Endothelial cell of umbilical vein (primary cell): ENCODE measurements around the gene EDRF1. TPM values are rescaled to one million over a fixed set of nuclear protein-coding genes. Genes with fewer than 3 reads are reported as not detected.
A peak's percentile ranks its signal among the peaks of the same experiment; 100 is the strongest.

Experiments
- Bru-seq: library from RNA; stranded (reverse); fragments of 400-500 nt; gene quantifications from one replicate; lab custom pipeline; 2021; lab: Mats Ljungman, UMichigan
- BruChase-seq, 2 experiments: library from RNA; stranded (reverse); fragments of 400-500 nt; gene quantifications; one replicate each; lab custom pipeline; 2021; lab: Mats Ljungman, UMichigan
- BruUV-seq: library from RNA; stranded (reverse); fragments of 400-500 nt; replicated peaks from 2 replicates; lab custom pipeline; 2021; lab: Mats Ljungman, UMichigan
- CTCF ChIA-PET: fragments of 300-600, 350-600 bp; sonication (Branson Sonifier 250); formaldehyde crosslinking; loops from one replicate; lab custom pipeline; 2021; ENCODE audit warnings: antibody characterized with exemption, inconsistent platforms; lab: Charles Lee
- POLR2A ChIA-PET: fragments of 300-600, 350-600 bp; sonication (Branson Sonifier 250); formaldehyde crosslinking; loops from one replicate; lab custom pipeline; 2021; ENCODE audit warnings: antibody characterized with exemption, inconsistent platforms; lab: Charles Lee
- DNase-seq: peaks from one replicate; pipeline ENCODE4 v3.0.0-alpha.2; 2011; ENCODE audit warnings: low read depth, low spot score
- FAIRE-seq: peaks from 2 replicates; lab custom pipeline; 2011; peaks lifted over from hg19 to GRCh38; lab: Jason Lieb, UNC
- H2AFZ ChIP-seq: 2 replicates; pipeline ENCODE4 v1.6.0; 2012; ENCODE audit warnings: low read depth, low read length, control low read depth, inconsistent platforms
- H3K27ac ChIP-seq: 2 replicates; pipeline ENCODE4 v1.5.1; 2011; ENCODE audit warnings: low read depth, mild to moderate bottlenecking, control low read depth, low read length, moderate library complexity; ENCODE audit not compliant: insufficient read depth
- H3K27me3 ChIP-seq, 2 experiments: 2 replicates each; pipeline versions ENCODE4 v1.6.0 to v1.6.1; 2011; ENCODE audit warnings: low read length in 2 of 2, mixed read lengths in 1 of 2; ENCODE audit not compliant: control insufficient read depth in 2 of 2, insufficient read depth in 2 of 2
- H3K36me3 ChIP-seq, 2 experiments: 2 replicates in 1 of 2; 3 replicates in 1 of 2; pipeline ENCODE4 v1.5.1; 2011; ENCODE audit warnings: low read length in 2 of 2, mild to moderate bottlenecking in 1 of 2, moderate library complexity in 1 of 2; ENCODE audit not compliant: control insufficient read depth in 2 of 2, insufficient read depth in 2 of 2; ENCODE audit errors: extremely low read depth in 1 of 2
- H3K4me1 ChIP-seq: 3 replicates; pipeline ENCODE4 v1.5.1; 2011; ENCODE audit warnings: mild to moderate bottlenecking, low read length; ENCODE audit not compliant: control insufficient read depth, insufficient read depth; ENCODE audit errors: extremely low read depth
- H3K4me2 ChIP-seq: 2 replicates; pipeline ENCODE4 v1.6.1; 2011; ENCODE audit warnings: low read length, control low read depth, mixed read lengths; ENCODE audit not compliant: insufficient read depth
- H3K4me3 ChIP-seq, 3 experiments: fragments of 200-600 bp in 1 of 3; sonication (generic), shearing (Covaris generic) in 1 of 3; replicated peaks in 1 of 3; 2 replicates each; pipeline ENCODE4 v1.5.1; 2011 to 2016; ENCODE audit warnings: control low read depth in 3 of 3, low read length in 3 of 3, mild to moderate bottlenecking in 2 of 3, inconsistent platforms in 1 of 3, low read depth in 1 of 3, moderate library complexity in 1 of 3; ENCODE audit not compliant: insufficient read depth in 1 of 3
- H3K79me2 ChIP-seq: 2 replicates; pipeline ENCODE4 v1.6.0; 2012; ENCODE audit warnings: low read length, inconsistent platforms; ENCODE audit not compliant: control insufficient read depth, insufficient read depth
- H3K9ac ChIP-seq: replicated peaks from 2 replicates; pipeline ENCODE3; 2011; ENCODE audit warnings: low read length, control low read depth; ENCODE audit not compliant: insufficient read depth; ENCODE audit errors: extremely low read depth
- H3K9me1 ChIP-seq: replicated peaks from 3 replicates; pipeline ENCODE4 v1.6.0; 2011; ENCODE audit warnings: mild to moderate bottlenecking, low read length; ENCODE audit not compliant: control insufficient read depth, insufficient read depth; ENCODE audit errors: extremely low read depth
- H3K9me3 ChIP-seq: replicated peaks from 2 replicates; pipeline ENCODE4 v1.5.1; 2012; ENCODE audit warnings: low read length, inconsistent platforms; ENCODE audit not compliant: control insufficient read depth, insufficient read depth
- H4K20me1 ChIP-seq: replicated peaks from 2 replicates; pipeline ENCODE3; 2011; ENCODE audit warnings: mild to moderate bottlenecking, low read length; ENCODE audit not compliant: control insufficient read depth, insufficient read depth; ENCODE audit errors: extremely low read depth
- EZH2 ChIP-seq: IDR thresholded peaks from 2 replicates; pipeline ENCODE4 v1.6.1; 2012; ENCODE audit warnings: borderline replicate concordance, low read depth, mild to moderate bottlenecking, moderate library complexity, low read length, inconsistent platforms; ENCODE audit not compliant: severe bottlenecking
- POLR2A ChIP-seq: IDR thresholded peaks from 2 replicates; pipeline ENCODE4 v1.6.1; 2012; ENCODE audit warnings: low read depth, mild to moderate bottlenecking, control low read depth, low read length
- POLR2AphosphoS5 ChIP-seq: IDR thresholded peaks from 2 replicates; pipeline ENCODE4 v1.6.1; 2012; ENCODE audit warnings: low read depth, mild to moderate bottlenecking, control low read depth, low read length, moderate library complexity; ENCODE audit not compliant: insufficient read depth
- dilution Hi-C: fragments of 300-500 bp; cut with MboI; formaldehyde crosslinking; loops from one replicate; pipeline ENCODE4 v1.15.0; 2019; ENCODE audit warnings: low sequenced_read_pairs; ENCODE audit not compliant: extremely low pct_ligation_motif_present
- intact Hi-C: fragments of 100-400 bp; cut with micrococcal nuclease; formaldehyde crosslinking; loops from one replicate; pipeline ENCODE4 v1.10.0; 2022
- long read RNA-seq: library from polyadenylated mRNA; stranded (forward); transcript quantifications from one replicate; pipeline ENCODE4 v2.0.0, GENCODE V29; 2021
- polyA minus RNA-seq, 3 experiments: library from RNA; depleted of rRNA, polyadenylated mRNA; stranded (reverse); fragments of >200 nt; gene quantifications; 1 replicate in 1 of 3; 2 replicates in 2 of 3; pipeline ENCODE4 v1.2.3, GENCODE V29; 2011
- polyA plus RNA-seq, 4 experiments: library from polyadenylated mRNA; depleted of rRNA in 3 of 4; stranded (reverse) in 3 of 4; unstranded in 1 of 4; fragments of >200 nt; gene quantifications; 2 replicates each; pipeline versions ENCODE4 v1.2.1 to v1.2.3, GENCODE V29; 2011 to 2012; ENCODE audit warnings: missing spikeins in 1 of 4
- total RNA-seq: library from RNA; stranded (reverse); gene quantifications from 2 replicates; pipeline ENCODE4 v1.2.3, GENCODE V29; 2021

EDRF1 gene, protein sequence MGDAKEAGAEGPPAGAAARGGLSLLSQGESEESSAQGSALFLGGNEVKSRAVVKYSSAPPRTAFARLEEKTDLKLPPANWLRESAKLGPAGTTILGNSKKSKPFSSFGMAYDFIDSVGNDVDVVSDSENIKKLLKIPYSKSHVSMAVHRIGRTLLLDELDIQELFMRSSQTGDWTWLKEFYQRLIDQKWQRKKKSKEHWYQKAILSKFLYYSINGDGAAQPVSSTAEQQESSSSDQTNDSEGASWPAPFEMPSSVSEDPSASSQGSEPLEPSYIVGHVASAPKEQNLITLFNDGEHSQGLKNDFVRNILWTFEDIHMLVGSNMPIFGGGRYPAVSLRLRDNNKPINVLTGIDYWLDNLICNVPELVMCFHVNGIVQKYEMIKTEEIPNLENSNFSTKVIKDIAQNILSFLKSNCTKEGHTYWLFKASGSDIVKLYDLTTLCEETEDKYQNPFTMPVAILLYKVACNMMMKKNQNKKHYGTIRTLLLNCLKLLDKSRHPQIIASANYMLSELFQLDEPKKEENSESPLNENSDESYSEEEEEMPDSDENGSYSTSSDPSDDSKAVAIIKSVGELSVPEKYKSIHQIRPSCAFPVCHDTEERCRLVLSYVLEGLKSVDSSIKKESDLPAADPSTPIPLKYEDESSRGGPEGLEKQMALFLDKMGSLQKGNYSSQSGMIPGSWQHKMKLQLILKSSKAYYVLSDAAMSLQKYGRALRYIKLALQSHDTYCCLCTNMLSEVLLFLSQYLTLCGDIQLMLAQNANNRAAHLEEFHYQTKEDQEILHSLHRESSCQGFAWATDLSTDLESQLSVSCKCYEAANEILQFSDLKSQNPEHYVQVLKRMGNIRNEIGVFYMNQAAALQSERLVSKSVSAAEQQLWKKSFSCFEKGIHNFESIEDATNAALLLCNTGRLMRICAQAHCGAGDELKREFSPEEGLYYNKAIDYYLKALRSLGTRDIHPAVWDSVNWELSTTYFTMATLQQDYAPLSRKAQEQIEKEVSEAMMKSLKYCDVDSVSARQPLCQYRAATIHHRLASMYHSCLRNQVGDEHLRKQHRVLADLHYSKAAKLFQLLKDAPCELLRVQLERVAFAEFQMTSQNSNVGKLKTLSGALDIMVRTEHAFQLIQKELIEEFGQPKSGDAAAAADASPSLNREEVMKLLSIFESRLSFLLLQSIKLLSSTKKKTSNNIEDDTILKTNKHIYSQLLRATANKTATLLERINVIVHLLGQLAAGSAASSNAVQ
- 24.7 and 27.8 TPM in 2 replicates for total RNA-seq
- polyA plus RNA-seq: 9.6 and 11.6 TPM in 2 replicates
- polyA plus RNA-seq (2011; cell fraction: cytosol; rRNA removed): 6.9 and 8.2 TPM in 2 replicates
- polyA plus RNA-seq (2011; cell fraction: nucleus; rRNA removed): 55.3 and 79.7 TPM in 2 replicates
- polyA plus RNA-seq (2012): 14.4 and 16.8 TPM in 2 replicates
- 16.1 and 23.5 TPM in 2 replicates for polyA minus RNA-seq
- 21.3 TPM for polyA minus RNA-seq (2011; cell fraction: cytosol; rRNA and poly(A)+ RNA removed)
- polyA minus RNA-seq (2011; cell fraction: nucleus; rRNA and poly(A)+ RNA removed): 42.7 and 57.7 TPM in 2 replicates
- Bru-seq, nascent RNA: percentile 87 among the genes with signal in this experiment
- BruChase-seq, experiment 1, labeled RNA remaining after a 6-hour chase: percentile 69 among the genes with signal in this experiment
- BruChase-seq, experiment 2, labeled RNA remaining after a 2-hour chase: percentile 83 among the genes with signal in this experiment
- long read RNA-seq, full-length matches to known transcripts: 7 of 15 reads
- long read RNA-seq, partial matches to known transcripts: 6 of 15 reads
- long read RNA-seq, other reads (novel, unspliced or antisense): 2 of 15 reads

DNA sequence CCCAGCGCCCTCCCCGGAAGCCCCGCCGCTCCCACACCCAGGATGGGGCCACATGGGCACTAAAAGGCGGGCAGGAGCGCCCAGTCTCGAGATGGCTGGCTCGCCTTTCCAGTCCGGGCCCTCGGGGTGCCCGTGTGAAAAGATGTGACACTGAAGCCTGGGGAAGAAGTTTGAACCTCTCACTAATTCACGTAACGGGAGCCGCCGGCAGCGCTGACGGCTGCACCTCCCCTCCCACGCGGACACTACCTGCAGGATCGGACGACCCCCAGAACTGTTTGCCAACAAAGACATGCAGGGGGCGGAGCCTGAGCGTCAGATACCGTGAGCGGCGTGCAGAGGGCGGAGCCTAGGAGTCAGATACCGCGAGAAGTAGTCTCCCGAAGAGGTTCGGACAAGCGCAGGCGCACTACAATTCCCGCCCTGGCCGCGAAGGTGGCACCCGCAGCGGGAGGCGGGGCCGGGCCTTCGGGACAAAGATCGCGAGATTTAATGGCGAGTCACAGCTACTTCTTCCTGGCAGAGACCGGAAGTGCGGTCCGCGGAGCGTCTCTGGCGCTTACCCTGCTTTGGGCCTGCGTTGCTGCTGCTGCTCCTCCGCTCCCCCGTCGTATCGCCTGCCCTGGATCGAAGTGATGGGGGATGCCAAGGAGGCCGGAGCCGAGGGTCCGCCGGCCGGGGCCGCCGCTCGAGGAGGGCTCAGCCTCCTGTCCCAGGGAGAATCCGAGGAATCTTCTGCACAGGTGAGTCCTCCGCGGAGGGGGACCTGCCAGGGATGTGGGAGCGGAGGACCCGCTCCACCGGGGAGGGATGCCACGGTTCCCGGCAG is at the start of gene EDRF1:
TSS of gene EDRF1 (plus strand) at position 537 of the 829 bp plus-strand sequence. CDS start at position 636, 99 bp downstream.
- H3K79me2 ChIP-seq: peaks cover 24% of the 10 kb centered on the region
- H3K36me3 ChIP-seq: peaks cover 2 to 13% of the 10 kb centered on the region in 2 experiments
- FAIRE-seq (peak; percentile 97), DNase-seq (peak; percentile 100)
- peak within 1 kb of the TSS; percentile 67 for H3K27ac ChIP-seq
- no TSS peak for BruUV-seq
- no peaks in the 10 kb centered on the region for H4K20me1 ChIP-seq
- H3K4me3 ChIP-seq: peak within 1 kb of the TSS; percentile 65 to 98 (median 93)
- peak within 1 kb of the TSS; percentile 96 for H3K9ac ChIP-seq
- intact Hi-C loops: loop anchor here (1.0 to 10.0 kb wide), 7 partner anchors 39 to 727 kb away; partner anchors contain the start of genes BCCIP and UROS
- no peak for TF ChIP-seq EZH2
- peak; percentile 97 for TF ChIP-seq POLR2A
- peak; percentile 95 for TF ChIP-seq POLR2AphosphoS5
- no peaks in the 10 kb centered on the region for H3K27me3 ChIP-seq
- dilution Hi-C loops: no loop called here
- no peaks in the 10 kb centered on the region for H3K9me3 ChIP-seq
- peaks cover 6% of the 10 kb centered on the region for H3K4me1 ChIP-seq
- ChIA-PET POLR2A (interaction anchor here (0.6 to 1.0 kb wide), 3 partner anchors 12 to 663 kb away, joined by 3 read pairs; no protein-coding TSS in a partner anchor), CTCF (interaction anchor here (0.6 to 1.0 kb wide), 3 partner anchors 12 to 727 kb away, joined by 3 to 4 read pairs (median 3); no protein-coding TSS in a partner anchor)
- H2AFZ ChIP-seq: peak within 1 kb of the TSS; percentile 94
- H3K4me2 ChIP-seq: peak within 1 kb of the TSS; percentile 74
- H3K9me1 ChIP-seq: no peaks in the 10 kb centered on the region
